Stimulated activated CD4-positive, alpha-beta T cell treated with anti-CD3 and anti-CD28 coated beads, Interleukin-12 subunit alpha, Interleukin-12 subunit beta, amount 100 ng/mL, for 24 hours (primary cell): Measurements from ENCODE around the gene LRRC3.

Experiments used
- DNase-seq, 2 experiments: peaks; one replicate each; pipeline ENCODE4 v3.0.0-alpha.2; 2020; ENCODE audit warnings: low read depth in 2 of 2

LRRC3 gene

GRCh38 chr21:44456915-44457736 lies 1.8 kb downstream of the LRRC3 start:
- no peak for DNase-seq

- DNase-seq = no peak
Observed at GRCh38 chr21:44458971-44459711, 3.8 kb downstream of the LRRC3 start.

- no peak for DNase-seq
Observed at GRCh38 chr21:44459712-44460440, 4.6 kb downstream of the LRRC3 start.

GRCh38 chr21:44460441-44460755 lies 5.1 kb downstream of the LRRC3 start:
- no peak for DNase-seq

- DNase-seq = no peak
Observed at GRCh38 chr21:44461005-44461404, 5.7 kb downstream of the LRRC3 start.

GRCh38 chr21:44461464-44462001 lies 6.2 kb downstream of the LRRC3 start:
- DNase-seq = no peak

GRCh38 chr21:44462086-44462833 lies 7.0 kb downstream of the LRRC3 start:
- no peak for DNase-seq

- no peak for DNase-seq
Observed at GRCh38 chr21:44462834-44463200, 7.5 kb downstream of the LRRC3 start.

- no peak for DNase-seq
Observed at GRCh38 chr21:44463724-44464123, 8.4 kb downstream of the LRRC3 start.

- DNase-seq = no peak
Observed at GRCh38 chr21:44464351-44464750, 9.0 kb downstream of the LRRC3 start.

- DNase-seq = no peak
Observed at GRCh38 chr21:44466351-44466954, 11.1 kb downstream of the LRRC3 start.

- no peak for DNase-seq
Observed at GRCh38 chr21:44466996-44467858, 11.9 kb downstream of the LRRC3 start.

GRCh38 chr21:44467859-44468195 lies 12.5 kb downstream of the LRRC3 start:
- DNase-seq = no peak

GRCh38 chr21:44471341-44471740 lies 16.0 kb downstream of the LRRC3 start:
- DNase-seq = no peak

GRCh38 chr21:44471996-44472395 lies 16.7 kb downstream of the LRRC3 start:
- no peak for DNase-seq

GRCh38 chr21:44473915-44474555 lies 18.7 kb downstream of the LRRC3 start:
- no peak for DNase-seq

- no peak for DNase-seq
Observed at GRCh38 chr21:44475266-44475845, 20.0 kb downstream of the LRRC3 start.

GRCh38 chr21:44477131-44477530 lies 21.8 kb downstream of the LRRC3 start:
- DNase-seq = no peak

- DNase-seq = no peak
Observed at GRCh38 chr21:44477712-44478111, 22.4 kb downstream of the LRRC3 start.
